Spinal cord (tissue), 10 donors: Measurements from ENCODE around the gene TNFAIP8. TPM values are rescaled to one million over a fixed set of nuclear protein-coding genes. Genes with fewer than 3 reads are reported as not detected.

ENCODE experiments used
- DNase-seq, 6 donors: peaks; one replicate each; pipeline versions ENCODE4 v3.0.0 to v3.0.0-alpha.2; 2013 to 2015; ENCODE audit warnings: low spot score in 6 of 6, low read depth in 4 of 6
- H3K27ac ChIP-seq: one replicate; pipeline ENCODE4 v1.5.1; 2013; ENCODE audit warnings: low read depth, low read length, control low read depth
- H3K27me3 ChIP-seq: one replicate; pipeline ENCODE4 v1.6.1; 2013; ENCODE audit warnings: low read length; ENCODE audit not compliant: control insufficient read depth, insufficient read depth
- H3K36me3 ChIP-seq: one replicate; pipeline ENCODE4 v1.6.1; 2013; ENCODE audit warnings: low read length; ENCODE audit not compliant: control insufficient read depth, insufficient read depth
- H3K4me1 ChIP-seq: one replicate; pipeline ENCODE4 v1.6.1; 2013; ENCODE audit warnings: low read length; ENCODE audit not compliant: control insufficient read depth, insufficient read depth
- H3K4me3 ChIP-seq: one replicate; pipeline ENCODE4 v1.5.1; 2013; ENCODE audit warnings: low read depth, low read length, control low read depth
- H3K9me3 ChIP-seq: one replicate; pipeline ENCODE4 v1.6.1; 2013; ENCODE audit warnings: low read length; ENCODE audit not compliant: control insufficient read depth, insufficient read depth
- WGBS: methylation state at CpG from one replicate; pipeline ENCODE4 v1.1.5; 2013; ENCODE audit warnings: missing lambda C conversion rate; ENCODE audit not compliant: insufficient coverage; 5-methylcytosine and 5-hydroxymethylcytosine counted together
- polyA plus RNA-seq, 2 donors: library from polyadenylated mRNA; unstranded; fragments of 120-200 nt; gene quantifications; one replicate each; pipeline ENCODE4 v1.2.1, GENCODE V29; 2013; ENCODE audit not compliant: insufficient read length in 2 of 2
- total RNA-seq, 2 donors: library from RNA; depleted of rRNA in 1 of 2; stranded (reverse); fragments of 120-200 nt in 1 of 2; fragments of >200 nt in 1 of 2; gene quantifications; one replicate each; pipeline versions ENCODE4 v1.2.3 to v1.2.4, GENCODE V29; 2013 to 2014
- donor health status: healthy.

TNFAIP8 gene
- total and polyA plus RNA-seq, 4 donors, result 3.5 to 24.7 (median 10.7) TPM

DNA sequence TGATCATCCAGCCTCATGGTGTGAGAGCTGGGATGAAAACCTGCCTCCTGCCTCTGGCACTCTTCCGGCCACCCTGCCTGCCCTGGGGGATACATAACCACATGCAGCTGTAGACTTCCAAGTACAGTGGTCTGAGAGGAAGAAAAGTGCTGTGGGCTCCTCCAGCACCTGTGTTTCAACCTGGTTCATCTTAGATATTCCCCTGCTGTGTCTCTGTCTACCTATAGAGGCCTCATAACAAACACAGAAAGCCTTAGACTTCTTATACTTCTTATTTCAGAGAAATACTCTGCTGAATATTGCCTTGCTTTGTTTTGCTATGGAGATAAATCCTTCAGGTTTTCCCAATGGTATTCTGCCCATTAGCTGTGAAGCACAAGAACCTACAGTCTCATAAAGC lies 19.6 kb upstream of the TNFAIP8 start:
- no peak for DNase-seq
- Histone ChIP-seq H3K27me3 (no peaks in the 10 kb centered on the region), H3K4me1 (no peaks in the 10 kb centered on the region), H3K27ac (no peak overlapping the region), H3K9me3 (no peaks in the 10 kb centered on the region), H3K36me3 (no peaks in the 10 kb centered on the region), H3K4me3 (no peak overlapping the region)
- WGBS, result 100% methylated on average over 1 of the region's 1 CpG

DNA sequence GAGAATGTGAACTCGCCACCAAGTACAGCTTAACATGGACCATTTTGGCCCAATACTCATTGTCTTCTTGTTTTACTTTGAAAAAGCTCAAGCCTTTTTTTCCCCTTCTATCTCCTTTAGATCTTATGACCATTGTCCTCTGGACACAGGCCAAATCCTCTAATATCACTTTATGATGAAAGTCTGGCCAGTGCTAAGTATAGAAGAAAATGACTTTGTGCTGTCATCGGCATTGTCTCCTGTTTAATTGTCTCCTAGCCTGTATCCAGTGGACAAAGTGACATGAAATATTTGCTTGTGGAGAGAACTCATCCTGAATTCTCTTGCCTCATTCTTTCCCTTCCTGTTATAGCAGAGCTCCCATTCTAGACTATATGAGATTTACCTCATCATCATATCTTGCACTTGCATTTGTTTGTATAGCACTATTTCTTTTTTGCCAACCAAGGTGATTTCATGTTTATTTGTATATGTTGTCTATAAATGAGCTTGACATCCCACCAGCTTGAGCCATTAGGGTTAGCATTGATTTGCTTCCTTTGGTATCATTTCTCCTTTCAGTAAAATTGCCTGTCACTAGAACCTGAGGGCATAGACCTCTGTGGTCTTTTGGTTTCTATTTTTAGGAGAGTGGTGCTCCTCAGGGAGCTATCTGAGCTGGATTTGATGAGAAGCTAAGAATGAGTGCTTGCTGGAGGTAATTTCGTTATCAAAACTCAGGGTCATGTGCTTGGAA lies 18.8 kb upstream of the TNFAIP8 start:
- Histone ChIP-seq H3K27ac (no peak overlapping the region), H3K27me3 (no peaks in the 10 kb centered on the region), H3K36me3 (no peaks in the 10 kb centered on the region), H3K9me3 (no peaks in the 10 kb centered on the region), H3K4me3 (no peak overlapping the region), H3K4me1 (no peaks in the 10 kb centered on the region)
- peak in 1 of 6 donors; percentile 20 for DNase-seq
- WGBS, result 70% methylated on average over 1 of the region's 3 CpGs

- H3K27me3 ChIP-seq, result no peaks in the 10 kb centered on the region
- no peaks in the 10 kb centered on the region for H3K9me3 ChIP-seq
- no peaks in the 10 kb centered on the region for H3K4me1 ChIP-seq
- H3K36me3 ChIP-seq, result no peaks in the 10 kb centered on the region
- WGBS, result 85% methylated on average over 2 of the region's 4 CpGs
- no peak overlapping the region for H3K27ac ChIP-seq
- no peak overlapping the region for H3K4me3 ChIP-seq
- DNase-seq, result no peak
These were observed 17.4 kb upstream of the TNFAIP8 start for GRCh38 chr5:119338326-119338946.

DNA sequence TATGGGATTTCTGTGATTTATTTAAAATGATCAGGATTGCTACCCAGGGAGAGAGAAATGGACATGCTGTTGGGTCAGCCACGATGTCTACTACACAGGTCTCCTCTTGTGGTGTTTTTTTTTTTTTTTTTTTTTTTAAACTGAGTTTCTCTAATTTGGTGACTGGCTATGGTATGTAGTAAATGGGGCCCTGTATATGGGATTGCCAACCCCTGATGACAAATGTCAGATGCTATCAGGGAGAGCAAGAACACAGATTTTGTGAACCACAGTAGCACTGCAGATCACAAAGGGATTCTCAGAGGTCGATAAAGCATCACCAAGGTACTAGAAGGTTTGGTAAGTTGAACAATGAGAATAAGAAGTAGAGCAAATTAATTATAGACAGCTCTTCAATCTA lies 16.5 kb upstream of the TNFAIP8 start:
- Histone ChIP-seq H3K9me3 (no peaks in the 10 kb centered on the region), H3K4me3 (no peak overlapping the region), H3K4me1 (no peaks in the 10 kb centered on the region), H3K27me3 (no peaks in the 10 kb centered on the region), H3K27ac (no peak overlapping the region), H3K36me3 (no peaks in the 10 kb centered on the region)
- WGBS, result 100% methylated on average over 1 of the region's 2 CpGs
- DNase-seq, result no peak

- 100% methylated on average over 2 of the region's 4 CpGs for WGBS
- H3K9me3 ChIP-seq, result no peaks in the 10 kb centered on the region
- no peak for DNase-seq
These were observed 15.9 kb upstream of the TNFAIP8 start for GRCh38 chr5:119339965-119340364.

GRCh38 chr5:119340597-119341218 lies 15.1 kb upstream of the TNFAIP8 start:
- DNase-seq, result no peak
- Histone ChIP-seq H3K27ac (no peak overlapping the region), H3K4me3 (no peak overlapping the region), H3K36me3 (no peaks in the 10 kb centered on the region), H3K9me3 (no peaks in the 10 kb centered on the region), H3K27me3 (no peaks in the 10 kb centered on the region), H3K4me1 (no peaks in the 10 kb centered on the region)
- WGBS, result 94% methylated on average over 8 of the region's 11 CpGs

More at GRCh38 chr5:119339965-119340364, 15.9 kb upstream of the TNFAIP8 start:
- H3K36me3 ChIP-seq, result no peaks in the 10 kb centered on the region
- H3K4me3 ChIP-seq, result no peak overlapping the region
- H3K27ac ChIP-seq, result no peak overlapping the region
- no peaks in the 10 kb centered on the region for H3K4me1 ChIP-seq
- no peaks in the 10 kb centered on the region for H3K27me3 ChIP-seq

- Histone ChIP-seq H3K27ac (no peak overlapping the region), H3K27me3 (no peaks in the 10 kb centered on the region), H3K36me3 (no peaks in the 10 kb centered on the region), H3K4me3 (no peak overlapping the region), H3K4me1 (no peaks in the 10 kb centered on the region), H3K9me3 (no peaks in the 10 kb centered on the region)
- 80% methylated on average over 1 of the region's 6 CpGs for WGBS
- DNase-seq, result no peak
These were observed 14.1 kb upstream of the TNFAIP8 start for GRCh38 chr5:119341452-119342349.

DNA sequence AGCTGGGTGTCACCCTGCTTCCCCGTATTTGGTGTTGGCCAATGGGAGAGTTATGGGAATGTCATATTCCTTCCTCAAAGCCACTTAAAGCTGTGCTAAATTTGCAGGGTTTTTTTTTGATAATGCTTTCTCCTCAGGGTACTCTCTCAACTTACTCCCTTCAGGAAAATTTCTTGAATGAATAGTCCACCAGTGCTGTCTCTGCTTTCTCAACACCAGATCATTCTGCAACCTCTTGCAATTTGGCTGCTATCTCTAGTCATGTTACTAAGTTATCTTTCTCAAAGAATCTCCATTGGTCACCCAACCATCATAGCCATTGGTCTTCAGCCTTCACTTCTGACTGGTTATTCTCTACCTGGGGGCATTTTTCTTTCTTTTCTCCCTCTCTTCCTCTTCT lies 13.4 kb upstream of the TNFAIP8 start:
- no peaks in the 10 kb centered on the region for H3K36me3 ChIP-seq
- no peak overlapping the region for H3K4me3 ChIP-seq
- no peak overlapping the region for H3K27ac ChIP-seq
- no peaks in the 10 kb centered on the region for H3K27me3 ChIP-seq
- H3K4me1 ChIP-seq, result no peaks in the 10 kb centered on the region
- no CpG with 5 or more reads among the region's 1 CpG for WGBS
- H3K9me3 ChIP-seq, result no peaks in the 10 kb centered on the region
- DNase-seq, result no peak

DNA sequence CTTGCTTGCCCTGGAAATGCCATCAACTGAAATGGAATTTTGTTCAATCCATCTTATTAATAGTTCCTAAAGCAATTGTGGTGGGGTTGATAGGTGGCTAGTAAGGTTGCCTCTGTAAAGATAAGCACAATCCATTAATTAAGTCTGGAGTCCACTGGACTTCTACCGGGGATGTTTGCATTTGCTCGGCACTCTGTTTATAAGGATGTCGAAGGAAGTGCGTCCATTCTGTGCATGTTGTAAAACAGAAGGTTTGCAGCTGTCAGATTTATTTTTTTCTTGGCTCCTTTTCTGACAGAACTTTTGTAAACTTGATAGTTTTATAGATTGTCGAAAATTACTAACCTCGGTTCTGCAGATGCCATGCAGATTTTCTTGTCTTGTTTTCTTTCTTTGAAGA lies 12.8 kb upstream of the TNFAIP8 start:
- Histone ChIP-seq H3K27ac (no peak overlapping the region), H3K36me3 (no peaks in the 10 kb centered on the region), H3K27me3 (no peaks in the 10 kb centered on the region), H3K4me1 (no peaks in the 10 kb centered on the region), H3K4me3 (no peak overlapping the region), H3K9me3 (no peaks in the 10 kb centered on the region)
- no peak for DNase-seq
- 91% methylated on average over 4 of the region's 6 CpGs for WGBS
